RKO (cell line): ENCODE data around the gene C1orf116.
A peak's percentile ranks its signal among the peaks of the same experiment; 100 is the strongest.

Experiments
- DNase-seq: peaks from one replicate; pipeline ENCODE4 v3.0.0-alpha.2; 2016; ENCODE audit warnings: low spot score

C1orf116 gene

GRCh38 chr1:207032528-207033017, at the start of gene C1orf116:
Gene C1orf116, minus strand, starts transcription at chr1:207032756. Its CDS starts 5,158 bp downstream, at chr1:207027598.
- no peak for DNase-seq

GRCh38 chr1:207081806-207082205, 49.2 kb upstream of the C1orf116 start:
- no peak for DNase-seq

GRCh38 chr1:207081088-207081487, 48.5 kb upstream of the C1orf116 start:
- no peak for DNase-seq

- DNase-seq, result no peak
These were observed 47.2 kb upstream of the C1orf116 start for GRCh38 chr1:207079706-207080241.

- DNase-seq, result no peak
These were observed 46.1 kb upstream of the C1orf116 start for GRCh38 chr1:207078578-207079132.

GRCh38 chr1:207077470-207078377, 45.2 kb upstream of the C1orf116 start:
- DNase-seq, result peak; percentile 80

- no peak for DNase-seq
These were observed 44.5 kb upstream of the C1orf116 start for GRCh38 chr1:207077012-207077411.

GRCh38 chr1:207076181-207076955, 43.8 kb upstream of the C1orf116 start:
- no peak for DNase-seq

GRCh38 chr1:207073906-207074820, 41.6 kb upstream of the C1orf116 start:
- no peak for DNase-seq

GRCh38 chr1:207072233-207072632, 39.7 kb upstream of the C1orf116 start:
- DNase-seq, result no peak

GRCh38 chr1:207071426-207071825, 38.9 kb upstream of the C1orf116 start:
- DNase-seq, result no peak

GRCh38 chr1:207070811-207071210, 38.3 kb upstream of the C1orf116 start:
- no peak for DNase-seq

- DNase-seq, result no peak
These were observed 37.4 kb upstream of the C1orf116 start for GRCh38 chr1:207069858-207070506.

GRCh38 chr1:207069061-207069460, 36.5 kb upstream of the C1orf116 start:
- DNase-seq, result no peak

GRCh38 chr1:207067665-207068064, 35.1 kb upstream of the C1orf116 start:
- no peak for DNase-seq

- DNase-seq, result no peak
These were observed 34.6 kb upstream of the C1orf116 start for GRCh38 chr1:207067185-207067584.

- DNase-seq, result no peak
These were observed 32.0 kb upstream of the C1orf116 start for GRCh38 chr1:207064561-207064960.

- DNase-seq, result no peak
These were observed 30.5 kb upstream of the C1orf116 start for GRCh38 chr1:207063014-207063413.

- no peak for DNase-seq
These were observed 29.5 kb upstream of the C1orf116 start for GRCh38 chr1:207062058-207062457.

GRCh38 chr1:207060596-207060995, 28.0 kb upstream of the C1orf116 start:
- DNase-seq, result no peak

GRCh38 chr1:207059881-207060280, 27.3 kb upstream of the C1orf116 start:
- DNase-seq, result no peak
